HG03045 (cell line): ENCODE data around the gene KIAA0319L.

Source experiments
- ATAC-seq: cut with Tn5 transposase; IDR thresholded peaks from one replicate; pipeline ENCODE4 v1.9.1; 2021; ENCODE audit warnings: mild to moderate bottlenecking, moderate library complexity; ENCODE audit not compliant: unreplicated experiment

KIAA0319L gene

GRCh38 chr1:35564037-35564883 is 7.1 kb upstream of the KIAA0319L start:
- no peak for ATAC-seq

GRCh38 chr1:35563166-35563565 is 6.0 kb upstream of the KIAA0319L start:
- no peak for ATAC-seq

GRCh38 chr1:35561972-35562680 is 4.9 kb upstream of the KIAA0319L start:
- no peak for ATAC-seq

- ATAC-seq: no peak
Observed at GRCh38 chr1:35561297-35561971, 4.2 kb upstream of the KIAA0319L start.

GRCh38 chr1:35560256-35561225 is 3.3 kb upstream of the KIAA0319L start:
- no peak for ATAC-seq

- ATAC-seq: no peak
Observed at GRCh38 chr1:35559317-35559944, 2.2 kb upstream of the KIAA0319L start.

GRCh38 chr1:35558374-35559316 is 1.4 kb upstream of the KIAA0319L start:
- no peak for ATAC-seq

- peak; percentile 84 for ATAC-seq
Observed at GRCh38 chr1:35557611-35558373, 589 bp upstream of the KIAA0319L start, which contains the start of gene NCDN. Gene NCDN, plus strand, starts transcription at chr1:35557799. Its CDS starts 392 bp downstream, at chr1:35558191.

- no peak for ATAC-seq
Observed at GRCh38 chr1:35556484-35557117, 602 bp downstream of the KIAA0319L start.

- ATAC-seq: no peak
Observed at GRCh38 chr1:35555601-35556477, 1.4 kb downstream of the KIAA0319L start.

GRCh38 chr1:35555212-35555584 is 2.0 kb downstream of the KIAA0319L start:
- ATAC-seq: no peak

- ATAC-seq: no peak
Observed at GRCh38 chr1:35554266-35555211, 2.7 kb downstream of the KIAA0319L start.

- no peak for ATAC-seq
Observed at GRCh38 chr1:35553851-35554250, 3.4 kb downstream of the KIAA0319L start.

- no peak for ATAC-seq
Observed at GRCh38 chr1:35546614-35547013, 10.6 kb downstream of the KIAA0319L start.

- ATAC-seq: no peak
Observed at GRCh38 chr1:35544976-35545375, 12.2 kb downstream of the KIAA0319L start.
